Neural cell (in vitro differentiated cells): ENCODE data around the gene MID2.

Experiments used
- CTCF ChIP-seq: fragments of 450-650 bp; IDR thresholded peaks from 2 replicates; pipeline ENCODE4 v1.5.1; 2014; ENCODE audit warnings: antibody characterized with exemption, mild to moderate bottlenecking, moderate library complexity; ENCODE audit not compliant: poor library complexity, severe bottlenecking
- EP300 ChIP-seq: fragments of 450-650 bp; conservative IDR thresholded peaks from 2 replicates; pipeline ENCODE4 v1.6.1; 2014; ENCODE audit warnings: antibody characterized with exemption, mild to moderate bottlenecking, moderate library complexity; ENCODE audit not compliant: poor library complexity, severe bottlenecking
- POLR2AphosphoS5 ChIP-seq: IDR thresholded peaks from 2 replicates; pipeline ENCODE4 v1.6.1; 2012
- RAD21 ChIP-seq: fragments of 450-650 bp; conservative IDR thresholded peaks from 2 replicates; pipeline ENCODE4 v1.6.1; 2014; ENCODE audit warnings: antibody characterized with exemption, mild to moderate bottlenecking, moderate library complexity
- TAF1 ChIP-seq: IDR thresholded peaks from 2 replicates; pipeline ENCODE4 v1.6.1; 2012; ENCODE audit warnings: low read depth

GRCh38 chrX:107836958-107837357 is 11.3 kb downstream of the MID2 start:
- TF ChIP-seq CTCF: no peak
- no peak for TF ChIP-seq TAF1
- no peak for TF ChIP-seq RAD21
- TF ChIP-seq EP300: no peak
- no peak for TF ChIP-seq POLR2AphosphoS5
